Measurements from ENCODE around the gene VN1R5.
"Not testable (repeated sequence)": the region's sequence is repeated elsewhere in the genome, so short reads cannot be mapped to it uniquely, and the experiment has no call there.

The VN1R5 gene

GRCh38 chr1:247274605-247275256 is 18.9 kb downstream of the VN1R5 start:
- DNase-seq, result no peak

DNA sequence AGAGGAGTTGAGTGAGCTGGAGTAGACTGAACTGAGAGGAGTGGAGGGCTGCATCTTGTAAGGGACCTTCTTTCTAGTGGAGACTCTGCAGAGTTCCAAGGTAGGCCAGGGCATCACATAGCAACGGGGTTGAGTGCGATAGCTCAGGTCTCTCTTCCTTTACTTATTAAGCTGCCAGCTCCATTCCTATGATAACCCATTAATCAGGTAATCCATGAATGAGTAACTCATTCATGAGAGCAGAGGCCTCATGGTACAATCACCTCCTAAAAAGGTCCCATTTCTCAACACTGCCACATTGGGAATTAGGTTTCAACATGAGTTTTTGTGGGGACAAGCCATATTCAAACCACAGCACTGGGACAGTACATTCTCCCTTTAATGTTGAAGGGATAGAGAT is 21.3 kb downstream of the VN1R5 start:
- DNase-seq, result no peak

- no peak for DNase-seq
These were observed 25.2 kb downstream of the VN1R5 start for GRCh38 chr1:247281001-247281574.

DNA sequence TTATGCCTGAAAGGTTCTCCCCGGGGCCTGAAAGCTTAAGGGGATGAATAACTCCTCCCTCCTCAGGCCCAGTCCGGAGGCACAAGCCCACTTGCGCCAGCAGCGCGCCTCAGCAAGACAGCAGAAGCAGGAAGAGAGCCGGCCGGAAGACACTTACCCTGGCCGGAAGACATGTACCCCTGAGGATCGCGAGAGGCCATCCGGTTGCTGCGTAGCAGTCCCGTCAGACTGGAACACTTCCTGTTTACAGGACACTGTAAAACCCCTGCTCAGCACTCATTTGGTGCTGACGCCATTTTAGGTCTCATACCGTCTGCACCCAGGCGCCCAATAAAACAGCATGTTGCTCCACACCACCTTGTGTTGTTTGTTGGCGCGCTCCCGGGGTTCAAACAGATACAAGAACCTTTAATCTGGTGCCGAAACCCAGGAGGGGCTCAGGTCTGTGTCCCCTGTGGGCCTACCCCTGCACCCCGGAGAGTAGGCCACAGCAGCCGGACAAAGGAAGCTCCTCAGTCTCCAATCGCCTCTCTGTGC is 30.3 kb downstream of the VN1R5 start:
- no peak for DNase-seq

DNA sequence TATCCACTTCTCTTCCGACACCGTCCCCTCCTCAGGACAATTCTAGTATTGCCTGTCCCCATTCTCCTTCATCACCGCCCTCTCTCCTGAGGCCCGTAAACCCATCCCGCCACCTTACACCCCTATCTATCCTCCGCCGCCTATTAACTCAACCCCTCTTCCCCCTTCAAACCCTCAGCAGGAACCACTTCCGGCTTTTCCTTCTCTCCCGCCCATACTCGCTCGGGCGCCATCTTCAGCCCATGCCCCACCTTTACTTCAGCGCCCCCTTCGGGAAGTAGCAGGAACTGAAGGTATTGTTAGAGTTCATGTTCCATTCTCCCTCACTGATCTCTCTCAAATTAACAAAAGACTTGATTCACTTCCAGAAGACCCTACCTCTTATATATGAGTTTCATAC is 31.6 kb downstream of the VN1R5 start:
- DNase-seq, result no peak

GRCh38 chr1:247288341-247288740 is 32.5 kb downstream of the VN1R5 start:
- DNase-seq, result no peak

GRCh38 chr1:247289274-247289892 is 33.5 kb downstream of the VN1R5 start:
- not testable (repeated sequence) for DNase-seq

- DNase-seq, result no peak
These were observed 34.7 kb downstream of the VN1R5 start for GRCh38 chr1:247290576-247290975.

DNA sequence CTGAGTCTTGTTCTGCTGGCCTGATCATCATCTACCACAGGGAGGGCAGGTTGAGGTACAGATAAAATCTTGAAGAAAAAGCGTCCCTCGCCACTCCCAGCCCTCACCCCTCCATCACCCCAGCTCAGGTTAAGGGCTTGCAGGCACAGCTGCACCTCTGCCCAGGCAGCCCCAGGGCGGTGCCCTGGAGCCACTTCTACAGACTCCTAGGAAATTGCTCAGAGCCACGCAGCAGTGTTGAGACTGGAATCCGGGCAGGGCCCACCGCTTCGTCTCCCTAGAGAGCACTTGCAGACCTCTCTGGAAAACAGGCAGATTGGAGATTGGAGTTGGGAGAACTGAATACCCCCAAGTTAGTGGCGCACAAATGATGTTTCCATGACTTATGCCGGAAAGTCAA is 35.3 kb downstream of the VN1R5 start:
- DNase-seq, result no peak

DNA sequence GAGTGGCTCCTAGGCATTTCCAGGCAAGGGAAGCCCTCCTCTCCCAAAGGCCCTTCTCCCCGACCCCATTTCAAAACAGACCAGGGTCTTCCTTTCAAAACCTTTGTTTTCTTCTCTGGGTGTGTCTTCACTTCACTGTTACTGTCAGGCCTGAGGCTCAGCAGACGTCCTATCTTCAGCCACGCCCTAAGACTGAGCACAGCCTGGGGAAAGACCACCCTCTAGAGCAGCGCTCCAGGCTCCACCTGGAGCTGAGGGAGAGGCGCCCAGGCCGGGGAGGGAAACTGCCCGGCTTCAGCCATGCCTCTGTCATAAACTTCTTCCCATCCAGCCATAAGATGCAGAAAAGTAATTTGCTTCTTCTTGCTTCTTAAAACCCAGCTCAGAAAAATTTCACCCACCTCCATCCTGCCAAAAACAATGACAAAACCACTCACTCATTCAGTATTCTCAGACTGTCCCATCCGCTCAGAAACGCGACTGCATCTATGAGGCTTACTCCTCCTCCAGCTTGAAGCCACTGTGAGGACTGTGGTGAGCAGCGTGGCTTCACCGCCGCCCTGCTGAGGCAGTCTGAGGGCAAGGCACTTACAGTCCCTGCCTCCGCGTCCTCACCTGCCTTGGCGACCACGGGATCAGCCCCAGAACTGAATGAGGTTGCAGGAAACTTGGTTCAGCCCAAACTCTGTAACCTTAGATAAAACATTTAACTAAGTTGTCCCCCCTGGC is 36.1 kb downstream of the VN1R5 start:
- no peak for DNase-seq

DNA sequence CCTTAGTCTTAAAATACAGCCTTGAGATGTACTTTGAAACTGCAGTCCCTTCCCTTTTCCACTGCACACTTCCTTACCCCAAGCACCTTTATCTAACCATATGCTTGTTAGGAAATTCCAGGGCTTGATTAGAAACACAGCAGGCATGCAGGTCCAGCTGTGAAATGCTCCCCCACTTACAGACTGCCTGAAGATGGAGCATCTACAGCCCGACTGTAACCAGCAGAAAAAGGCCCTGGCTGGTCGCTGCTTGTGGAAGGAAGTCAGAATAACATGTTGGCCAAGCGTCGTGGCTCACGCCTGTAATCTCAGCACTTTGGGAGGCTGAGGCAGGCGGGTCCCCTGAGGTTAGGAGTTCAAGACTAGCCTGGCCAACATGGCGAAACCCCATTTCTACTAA is 37.2 kb downstream of the VN1R5 start:
- no peak for DNase-seq

DNA sequence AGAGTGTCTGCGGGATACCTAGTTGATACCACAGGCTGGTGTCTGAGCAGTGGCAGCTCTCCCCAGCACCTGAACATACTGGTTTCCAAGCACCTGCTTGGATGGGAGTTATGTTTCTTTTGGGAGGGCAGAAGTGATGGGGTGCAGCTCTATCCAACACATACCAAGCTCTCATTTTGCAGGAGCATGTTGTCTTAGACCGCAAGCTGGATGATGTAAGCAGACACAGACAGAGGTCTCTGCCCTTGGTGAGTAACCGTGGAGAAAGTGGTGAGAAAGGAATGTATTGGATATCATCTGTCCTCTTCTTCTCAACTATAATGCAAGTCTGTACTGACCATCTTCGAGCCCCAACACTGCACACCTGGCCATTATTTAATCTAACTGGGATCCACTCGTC is 38.4 kb downstream of the VN1R5 start:
- DNase-seq, result no peak

DNA sequence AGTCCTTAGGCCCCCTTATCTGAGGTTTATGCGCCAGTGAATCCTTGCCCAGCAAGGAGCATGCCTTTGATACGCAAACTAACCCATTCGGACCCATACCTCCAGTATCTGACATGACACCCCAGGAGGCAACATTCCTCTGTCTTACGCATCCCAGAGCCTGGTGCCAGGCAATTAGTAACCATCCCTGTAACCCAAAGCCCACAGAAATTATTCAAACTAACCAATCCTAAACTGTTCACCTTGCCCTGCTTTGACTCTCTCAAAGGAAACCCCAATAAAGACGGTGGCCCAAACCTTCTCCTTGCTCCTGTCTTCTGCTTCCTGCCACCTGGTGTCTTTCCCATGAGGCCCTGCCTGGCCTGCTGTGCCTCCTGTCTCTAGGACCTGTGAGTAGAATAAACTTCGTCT is 39.4 kb downstream of the VN1R5 start:
- DNase-seq, result no peak

GRCh38 chr1:247295746-247296145 is 39.9 kb downstream of the VN1R5 start:
- DNase-seq, result no peak

- no peak for DNase-seq
These were observed 40.8 kb downstream of the VN1R5 start for GRCh38 chr1:247296599-247297180.

GRCh38 chr1:247297263-247298123 is 41.6 kb downstream of the VN1R5 start:
- DNase-seq, result no peak

DNA sequence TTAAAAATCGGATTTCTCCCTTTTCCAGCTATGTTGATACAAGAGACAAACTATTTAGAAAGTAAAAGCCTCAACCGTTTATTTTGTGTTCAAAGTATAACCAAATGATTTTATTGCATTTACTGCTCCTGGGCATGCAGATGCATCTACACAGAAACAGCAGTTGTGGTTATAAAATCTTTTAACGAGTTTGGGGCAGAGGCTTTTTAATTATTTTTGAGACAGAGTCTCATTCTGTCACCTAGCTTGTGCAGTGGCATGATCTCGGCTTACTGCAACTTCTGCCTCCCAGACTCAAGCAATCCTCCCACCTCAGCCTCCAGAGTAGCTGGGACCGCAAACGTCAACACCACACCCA is 42.2 kb downstream of the VN1R5 start:
- DNase-seq, result no peak

DNA sequence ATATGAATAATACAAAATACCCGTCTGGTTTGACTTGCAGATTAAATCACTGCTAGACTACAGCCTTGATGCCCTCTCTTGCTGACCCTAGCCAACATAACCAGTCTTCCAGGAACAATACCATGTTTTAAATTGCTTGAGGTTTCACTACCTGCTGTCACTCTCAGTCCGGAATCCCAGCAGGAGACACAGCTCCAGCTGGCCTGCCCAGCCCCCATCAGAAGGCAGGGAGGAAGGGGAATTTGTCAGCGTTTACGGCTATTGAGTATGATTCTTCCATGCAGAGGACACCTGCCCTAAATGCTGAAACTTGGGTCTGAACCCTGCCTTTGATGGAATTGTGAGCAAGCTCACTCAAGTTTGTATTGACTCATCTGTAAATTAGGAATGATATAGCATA is 42.8 kb downstream of the VN1R5 start:
- no peak for DNase-seq

DNA sequence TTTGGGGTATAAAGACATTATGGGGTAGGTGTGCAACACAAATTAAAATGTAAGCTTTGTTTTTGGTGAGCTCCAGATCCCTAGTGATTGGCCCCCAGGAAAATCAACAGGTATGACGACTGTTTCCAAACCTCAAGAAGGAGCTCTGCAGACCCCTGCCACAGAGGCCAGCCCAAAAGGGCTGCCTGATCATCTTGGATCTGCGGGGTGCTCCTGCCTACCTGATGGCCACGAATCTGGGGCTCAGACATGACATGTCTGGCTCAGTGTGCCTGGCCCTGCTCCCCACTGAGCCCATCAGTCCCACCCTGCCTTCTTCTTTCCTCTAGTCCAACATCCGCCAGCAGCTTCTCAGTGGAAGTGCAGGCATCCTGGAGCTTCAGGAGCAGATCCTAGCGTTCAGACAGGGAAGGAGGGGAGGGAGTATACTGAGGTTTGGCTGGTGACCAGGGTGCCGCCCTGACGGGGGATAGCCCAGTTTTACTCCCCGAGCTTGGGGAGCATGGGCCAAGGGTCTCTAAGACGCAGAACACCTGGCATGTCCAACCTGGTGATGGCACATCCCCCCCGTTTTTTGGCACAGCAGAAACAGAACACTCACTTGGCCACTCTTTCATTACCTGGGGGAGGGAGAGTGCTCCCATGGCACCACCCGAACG is 44.0 kb downstream of the VN1R5 start:
- DNase-seq, result no peak

DNA sequence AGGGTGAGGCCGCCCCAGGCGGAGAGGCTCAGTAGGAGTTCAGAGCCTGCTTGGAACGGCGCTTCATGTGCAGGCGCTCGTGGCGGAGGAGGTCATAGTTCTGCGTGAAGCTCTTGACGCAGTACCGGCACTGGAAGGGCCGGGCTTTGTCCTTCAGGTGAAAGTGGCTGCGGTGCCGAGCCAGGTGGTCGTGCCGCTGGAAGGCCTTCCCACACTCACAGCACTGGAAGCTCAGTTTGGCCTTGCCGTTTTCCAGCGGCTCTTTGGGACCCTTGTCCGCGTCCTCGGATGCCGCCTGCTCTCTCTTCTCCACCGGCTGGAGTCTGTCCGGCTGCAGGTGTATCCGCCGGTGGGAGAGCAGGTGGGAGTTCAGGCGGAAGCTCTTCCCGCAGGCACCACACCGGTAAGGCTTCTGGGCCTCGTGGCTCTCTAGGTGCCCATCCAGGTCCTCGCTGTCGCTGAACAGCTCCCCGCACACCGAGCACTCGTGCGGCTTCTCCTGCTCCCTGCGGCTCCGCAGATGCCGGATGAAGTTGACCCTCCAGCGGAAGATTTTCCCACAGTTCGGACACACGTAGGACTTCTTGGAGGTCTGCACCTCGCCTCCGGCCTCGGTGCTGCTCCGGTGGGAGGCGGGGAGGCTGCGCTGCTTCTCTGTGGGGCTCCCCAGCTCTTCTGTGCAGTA is 44.8 kb downstream of the VN1R5 start:
- DNase-seq, result no peak

DNA sequence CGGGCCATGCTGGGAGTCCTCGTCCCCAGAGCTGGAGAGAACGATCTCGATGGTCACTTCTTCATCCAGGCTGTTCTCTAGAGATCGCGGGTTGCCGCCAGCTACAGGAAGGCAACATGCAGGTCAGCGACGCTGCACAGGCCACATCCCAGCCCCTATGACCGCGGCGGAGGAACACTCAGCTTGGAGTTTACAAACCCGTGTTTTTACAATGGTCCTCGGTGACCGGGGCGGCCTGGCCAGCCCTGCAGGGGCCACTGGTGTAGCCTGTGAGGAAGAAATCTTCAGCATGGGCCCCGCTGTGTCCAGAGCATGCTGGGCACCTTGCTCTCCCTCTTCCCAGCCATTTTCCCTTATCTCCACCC is 45.3 kb downstream of the VN1R5 start:
- no peak for DNase-seq

All from NCI-H446 treated with DMSO at 0.1 percent for 48 hours (cell line).